Activated CD4-positive, alpha-beta memory T cell treated with anti-CD3 and anti-CD28 coated beads for 36 hours (primary cell): ENCODE measurements around the gene C5orf58. TPM values are rescaled to one million over a fixed set of nuclear protein-coding genes. Genes with fewer than 3 reads are reported as not detected.

Experiments
- CTCF ChIA-PET: fragments of 350-600 bp; sonication (Branson Sonifier 250); formaldehyde crosslinking; loops from one replicate; lab custom pipeline; 2021; ENCODE audit warnings: antibody characterized with exemption, inconsistent platforms; lab: Charles Lee
- POLR2A ChIA-PET: fragments of 350-600 bp; sonication (Branson Sonifier 250); formaldehyde crosslinking; loops from one replicate; lab custom pipeline; 2021; ENCODE audit warnings: antibody characterized with exemption; lab: Charles Lee
- DNase-seq: peaks from one replicate; pipeline ENCODE4 v3.0.0-alpha.2; 2020
- H3K27ac Mint-ChIP-seq: one replicate; pipeline ENCODE4 v1.8.0; 2021; ENCODE audit warnings: mixed read lengths
- H3K27me3 Mint-ChIP-seq: one replicate; pipeline ENCODE4 v1.8.0; 2021; ENCODE audit warnings: mixed read lengths
- H3K36me3 Mint-ChIP-seq: one replicate; pipeline ENCODE4 v1.8.0; 2021; ENCODE audit warnings: mixed read lengths
- H3K4me1 Mint-ChIP-seq: one replicate; pipeline ENCODE4 v1.8.0; 2021; ENCODE audit warnings: low read depth, mixed read lengths
- H3K4me3 Mint-ChIP-seq: one replicate; pipeline ENCODE4 v1.8.0; 2021; ENCODE audit warnings: mild to moderate bottlenecking, mixed read lengths
- H3K9me3 Mint-ChIP-seq: one replicate; pipeline ENCODE4 v1.8.0; 2021; ENCODE audit warnings: mixed read lengths
- intact Hi-C: fragments of 100-400 bp; cut with micrococcal nuclease; formaldehyde crosslinking; loops from one replicate; pipeline ENCODE4 v1.15.1; 2023
- total RNA-seq, 2 experiments: library from RNA; stranded (reverse); gene quantifications; one replicate each; pipeline ENCODE4 v1.2.3, GENCODE V29; 2021

Gene C5orf58
- total RNA-seq, 2 experiments from 2014 or later = not detected

DNA sequence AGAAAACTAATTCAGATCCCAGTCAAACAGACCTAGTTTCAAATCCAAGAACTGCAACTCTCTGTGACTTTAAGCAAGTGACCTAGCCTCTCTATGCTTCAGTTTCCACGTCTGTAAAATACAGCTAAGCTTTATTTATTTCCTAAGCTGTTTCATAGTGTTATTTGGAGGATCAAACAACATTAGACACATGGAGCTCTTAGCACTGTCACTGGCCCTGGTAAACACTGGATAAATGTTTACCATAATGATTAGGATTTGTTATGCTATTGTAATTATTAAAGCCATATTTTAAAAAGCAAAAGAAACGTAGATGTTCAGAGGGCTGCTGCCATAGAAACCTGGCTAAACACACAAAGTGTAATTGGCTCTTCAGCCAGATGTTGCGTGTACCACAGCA lies 26.6 kb upstream of the C5orf58 start:
- Mint-ChIP-seq H3K4me3 (no peak overlapping the region), H3K4me1 (no peaks in the 10 kb centered on the region), H3K36me3 (no peaks in the 10 kb centered on the region), H3K27me3 (peaks cover 11% of the 10 kb centered on the region), H3K27ac (no peak overlapping the region), H3K9me3 (no peaks in the 10 kb centered on the region)
- ChIA-PET POLR2A (no interaction called here), CTCF (no interaction called here)
- DNase-seq = no peak
- intact Hi-C loops = no loop called here

DNA sequence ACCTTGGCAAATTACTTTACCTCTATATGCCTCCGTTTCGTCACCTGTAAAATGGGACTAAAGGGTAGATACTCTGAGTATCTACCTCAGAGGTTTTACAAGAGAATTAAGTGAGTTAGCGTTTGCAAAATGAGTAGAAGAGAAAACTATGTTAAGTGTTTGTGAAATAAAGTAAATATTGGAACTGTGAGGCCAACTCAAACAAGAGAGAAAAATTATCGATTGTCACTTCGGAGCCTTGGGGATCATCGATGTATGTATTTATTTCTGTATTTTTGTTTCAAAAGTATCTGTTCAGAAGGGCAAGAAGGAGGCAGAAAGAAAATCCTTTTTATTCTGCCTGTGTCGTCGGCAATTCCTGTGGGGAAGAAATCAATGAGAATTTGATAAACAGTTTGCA lies 25.8 kb upstream of the C5orf58 start:
- DNase-seq = no peak
- Mint-ChIP-seq H3K36me3 (no peaks in the 10 kb centered on the region), H3K27ac (no peak overlapping the region), H3K9me3 (no peaks in the 10 kb centered on the region), H3K4me3 (no peak overlapping the region), H3K27me3 (peaks cover 11% of the 10 kb centered on the region), H3K4me1 (no peaks in the 10 kb centered on the region)
- intact Hi-C loops = no loop called here
- ChIA-PET CTCF (no interaction called here), POLR2A (no interaction called here)

DNA sequence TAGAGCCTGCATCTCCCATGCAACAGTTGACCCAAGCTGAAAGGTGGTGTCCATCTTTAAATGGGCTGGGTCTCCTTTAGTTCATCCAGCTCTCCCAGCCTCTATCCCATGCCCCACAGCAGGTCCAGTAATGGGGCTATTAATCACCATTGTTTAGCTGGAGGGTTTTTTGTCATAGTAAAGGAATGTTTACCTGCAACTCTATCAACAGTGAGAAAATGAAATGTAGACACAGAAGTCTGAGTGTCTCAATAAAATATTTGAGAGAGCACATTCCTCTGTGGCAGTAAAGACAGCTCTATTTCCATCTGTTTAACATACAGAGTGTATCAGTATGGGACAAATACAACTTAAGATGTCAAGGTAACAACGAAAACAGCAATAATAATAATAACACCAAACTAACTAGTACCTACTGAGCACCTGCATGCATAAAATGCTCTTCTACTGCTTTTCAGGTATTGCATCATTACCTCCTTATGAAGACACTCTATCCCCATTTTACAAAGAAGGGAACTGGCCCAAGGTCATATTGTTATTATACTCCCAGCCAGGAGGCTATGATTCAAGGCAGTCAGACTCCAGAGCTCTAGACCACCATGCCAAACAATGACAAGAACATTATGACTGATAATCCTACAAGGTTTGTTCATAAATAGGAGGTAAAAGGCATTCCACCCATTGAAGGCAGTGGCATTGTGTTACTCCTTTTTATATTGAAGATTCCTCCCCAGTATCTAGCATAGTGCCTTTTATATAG lies 21.0 kb upstream of the C5orf58 start:
- no peaks in the 10 kb centered on the region for H3K4me1 Mint-ChIP-seq
- no peak for DNase-seq
- CTCF ChIA-PET = interaction anchor here (0.9 to 2.3 kb wide), 5 partner anchors 10 to 224 kb away, joined by 3 to 7 read pairs (median 4); no protein-coding TSS in a partner anchor
- H3K4me3 Mint-ChIP-seq = no peak overlapping the region
- intact Hi-C loops = no loop called here
- no peak overlapping the region for H3K27ac Mint-ChIP-seq
- no peaks in the 10 kb centered on the region for H3K9me3 Mint-ChIP-seq
- peaks cover 9% of the 10 kb centered on the region for H3K27me3 Mint-ChIP-seq
- no peaks in the 10 kb centered on the region for H3K36me3 Mint-ChIP-seq
- POLR2A ChIA-PET = no interaction called here

DNA sequence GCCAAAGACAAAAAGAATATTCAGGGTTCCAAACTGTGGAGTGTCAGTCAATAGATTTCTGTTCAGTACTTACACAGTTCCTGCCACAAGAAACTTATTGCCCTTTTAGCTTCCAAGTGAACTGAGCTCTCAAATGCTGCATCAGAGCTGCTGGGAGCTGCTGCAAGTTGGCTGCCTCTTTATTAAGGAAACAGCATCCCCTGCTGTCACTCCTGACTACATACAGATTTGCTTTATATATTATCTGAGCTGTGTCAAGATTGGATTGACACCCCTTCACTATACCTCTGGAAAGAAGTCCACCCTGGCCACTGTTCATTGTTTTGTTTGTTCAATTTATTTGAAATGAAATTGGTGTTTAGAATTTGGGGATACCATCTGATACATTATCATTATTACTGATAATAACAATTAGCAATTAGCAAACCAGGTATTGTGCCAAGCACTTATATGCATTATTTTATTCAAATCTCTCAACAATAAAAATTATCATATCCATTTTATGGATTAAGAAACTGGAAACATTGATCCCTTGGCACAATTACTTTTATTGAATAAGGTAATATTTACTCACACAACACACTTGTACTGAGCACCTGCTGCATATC lies 16.4 kb upstream of the C5orf58 start:
- Mint-ChIP-seq H3K9me3 (no peaks in the 10 kb centered on the region), H3K36me3 (no peaks in the 10 kb centered on the region), H3K27me3 (peaks cover 2% of the 10 kb centered on the region), H3K4me3 (no peak overlapping the region), H3K4me1 (no peaks in the 10 kb centered on the region), H3K27ac (no peak overlapping the region)
- intact Hi-C loops = no loop called here
- DNase-seq = no peak
- ChIA-PET POLR2A (no interaction called here), CTCF (interaction anchor here (1.0 to 2.5 kb wide), 7 partner anchors 32 to 219 kb away, joined by 3 to 11 read pairs (median 4); no protein-coding TSS in a partner anchor)

DNA sequence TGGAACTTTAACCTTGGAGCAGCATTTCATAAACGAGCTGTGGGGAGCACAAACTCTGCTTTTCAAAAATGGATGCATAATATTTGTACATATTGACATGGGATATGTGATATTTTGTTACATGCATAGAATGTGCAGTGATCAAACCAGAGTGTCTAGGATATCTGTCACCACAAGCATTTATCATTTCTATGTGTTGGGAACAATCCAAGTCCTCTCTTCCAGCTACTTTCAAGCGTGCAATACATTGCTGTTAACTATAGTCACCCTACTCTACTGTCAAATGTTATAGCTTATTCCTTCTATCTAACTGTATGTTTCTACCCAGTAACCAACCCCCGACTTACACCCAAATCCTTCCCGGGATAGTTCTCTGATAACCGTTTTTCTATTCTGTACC lies 15.0 kb upstream of the C5orf58 start:
- Mint-ChIP-seq H3K36me3 (no peaks in the 10 kb centered on the region), H3K4me1 (no peaks in the 10 kb centered on the region), H3K27ac (no peak overlapping the region), H3K4me3 (no peak overlapping the region), H3K9me3 (no peaks in the 10 kb centered on the region), H3K27me3 (no peaks in the 10 kb centered on the region)
- intact Hi-C loops = no loop called here
- ChIA-PET CTCF (interaction anchor here (0.8 to 2.5 kb wide), 6 partner anchors 8 to 421 kb away, joined by 3 to 11 read pairs (median 4); no protein-coding TSS in a partner anchor), POLR2A (no interaction called here)
- DNase-seq = no peak

DNA sequence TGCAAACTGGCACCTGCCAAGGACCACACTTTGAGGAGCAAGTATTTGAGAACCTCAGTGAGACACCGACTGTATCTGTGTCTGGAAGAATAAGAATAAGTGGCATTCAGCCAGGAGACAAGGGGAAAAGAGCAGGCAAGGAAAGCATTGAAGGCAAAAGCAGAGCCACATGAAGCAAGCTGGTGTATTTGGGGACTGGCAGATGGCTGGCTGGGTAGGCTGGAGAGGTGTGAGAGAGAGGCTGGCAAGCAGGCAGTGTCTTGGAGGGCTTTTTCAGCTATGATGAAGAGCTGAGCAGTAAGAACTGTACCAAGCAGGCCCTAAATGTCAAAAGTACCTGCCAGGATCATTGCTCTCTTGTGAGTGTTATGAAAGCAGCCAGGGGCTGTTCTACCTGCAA lies 14.1 kb upstream of the C5orf58 start:
- Mint-ChIP-seq H3K4me1 (no peaks in the 10 kb centered on the region), H3K4me3 (no peak overlapping the region), H3K27ac (no peak overlapping the region), H3K36me3 (no peaks in the 10 kb centered on the region), H3K27me3 (no peaks in the 10 kb centered on the region), H3K9me3 (no peaks in the 10 kb centered on the region)
- no peak for DNase-seq
- intact Hi-C loops = no loop called here
- CTCF ChIA-PET = interaction anchor here (2.8 to 10.2 kb wide), 2 partner anchors 121 to 203 kb away, joined by 9 to 162 read pairs; no protein-coding TSS in a partner anchor
- POLR2A ChIA-PET = no interaction called here

DNA sequence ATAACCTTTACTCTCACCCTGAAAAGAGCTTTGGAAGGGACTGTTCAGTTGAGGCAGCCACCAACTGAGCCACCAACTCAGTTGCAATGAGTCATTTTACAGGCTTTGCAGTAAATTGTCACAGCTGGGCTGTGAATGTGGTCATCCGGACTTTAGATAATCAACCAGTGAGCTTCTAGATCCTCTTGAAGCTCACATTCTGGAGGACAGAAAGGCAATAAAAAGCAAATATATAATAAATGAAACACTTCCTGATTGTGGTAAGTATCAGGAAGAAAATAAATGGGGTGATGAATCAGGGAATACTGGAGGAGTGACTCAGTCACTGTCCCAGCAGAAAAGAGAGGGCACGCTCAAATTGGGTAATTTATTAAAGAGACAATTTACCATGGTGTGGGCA lies 13.2 kb upstream of the C5orf58 start:
- DNase-seq = no peak
- Mint-ChIP-seq H3K27ac (no peak overlapping the region), H3K4me3 (no peak overlapping the region), H3K36me3 (no peaks in the 10 kb centered on the region), H3K9me3 (no peaks in the 10 kb centered on the region), H3K4me1 (no peaks in the 10 kb centered on the region), H3K27me3 (no peaks in the 10 kb centered on the region)
- intact Hi-C loops = loop anchor here (5.0 to 10.0 kb wide), 2 partner anchors 117 to 405 kb away; no protein-coding TSS in a partner anchor
- ChIA-PET POLR2A (no interaction called here), CTCF (interaction anchor here (0.7 to 10.2 kb wide), 3 partner anchors 119 to 202 kb away, joined by 3 to 162 read pairs (median 9); no protein-coding TSS in a partner anchor)

DNA sequence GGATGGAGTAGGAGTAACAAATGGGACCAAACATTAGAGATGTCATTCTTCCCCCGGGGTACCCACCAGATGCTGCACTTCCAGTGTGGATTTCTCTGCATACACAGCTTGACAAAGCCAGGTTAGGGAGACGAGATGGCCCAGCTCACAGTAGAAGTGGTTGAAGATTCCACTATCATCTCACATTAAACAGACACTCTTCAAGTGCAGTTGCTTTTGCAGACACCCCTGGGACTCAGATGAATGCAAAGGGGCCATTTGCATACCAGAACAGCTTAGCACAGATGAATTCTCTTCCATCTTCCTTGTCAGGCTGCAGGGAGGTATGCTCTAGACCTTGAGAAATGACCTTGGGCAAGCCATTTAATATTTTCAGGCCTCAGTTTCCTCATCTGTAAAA lies 12.6 kb upstream of the C5orf58 start:
- intact Hi-C loops = loop anchor here (5.0 to 10.0 kb wide), 2 partner anchors 118 to 405 kb away; no protein-coding TSS in a partner anchor
- Mint-ChIP-seq H3K36me3 (no peaks in the 10 kb centered on the region), H3K9me3 (no peaks in the 10 kb centered on the region), H3K27ac (no peak overlapping the region), H3K4me1 (no peaks in the 10 kb centered on the region), H3K27me3 (no peaks in the 10 kb centered on the region), H3K4me3 (no peak overlapping the region)
- ChIA-PET POLR2A (no interaction called here), CTCF (interaction anchor here (2.8 to 10.2 kb wide), 2 partner anchors 119 to 201 kb away, joined by 9 to 162 read pairs; no protein-coding TSS in a partner anchor)
- no peak for DNase-seq

DNA sequence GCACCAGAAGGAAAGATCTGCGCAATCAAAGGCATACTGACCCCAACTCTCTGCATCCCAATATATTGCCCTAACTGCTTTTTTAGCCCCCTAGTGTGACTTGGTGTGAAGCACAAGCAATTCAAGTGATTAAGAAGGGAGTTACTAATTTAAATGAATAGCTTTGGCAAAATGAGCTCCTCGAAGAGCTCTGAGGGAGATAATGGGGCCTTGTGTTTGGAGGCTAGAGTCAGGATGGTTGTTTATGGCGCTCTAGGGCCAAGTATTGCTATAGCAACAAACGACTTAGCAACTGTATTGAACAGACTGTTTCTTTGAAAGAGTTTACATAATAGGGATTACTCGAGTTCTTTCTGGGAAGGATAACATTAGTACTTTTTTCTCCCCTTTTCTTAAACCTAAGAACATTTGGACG lies 11.5 kb upstream of the C5orf58 start:
- DNase-seq = no peak
- ChIA-PET CTCF (interaction anchor here (0.6 to 10.2 kb wide), 5 partner anchors 10 to 1698 kb away, joined by 3 to 162 read pairs (median 6); no protein-coding TSS in a partner anchor), POLR2A (no interaction called here)
- Mint-ChIP-seq H3K9me3 (no peaks in the 10 kb centered on the region), H3K4me1 (peaks cover 3% of the 10 kb centered on the region), H3K36me3 (no peaks in the 10 kb centered on the region), H3K4me3 (no peak overlapping the region), H3K27ac (no peak overlapping the region), H3K27me3 (no peaks in the 10 kb centered on the region)
- intact Hi-C loops = loop anchor here (5.0 to 10.0 kb wide), 2 partner anchors 119 to 403 kb away; no protein-coding TSS in a partner anchor

DNA sequence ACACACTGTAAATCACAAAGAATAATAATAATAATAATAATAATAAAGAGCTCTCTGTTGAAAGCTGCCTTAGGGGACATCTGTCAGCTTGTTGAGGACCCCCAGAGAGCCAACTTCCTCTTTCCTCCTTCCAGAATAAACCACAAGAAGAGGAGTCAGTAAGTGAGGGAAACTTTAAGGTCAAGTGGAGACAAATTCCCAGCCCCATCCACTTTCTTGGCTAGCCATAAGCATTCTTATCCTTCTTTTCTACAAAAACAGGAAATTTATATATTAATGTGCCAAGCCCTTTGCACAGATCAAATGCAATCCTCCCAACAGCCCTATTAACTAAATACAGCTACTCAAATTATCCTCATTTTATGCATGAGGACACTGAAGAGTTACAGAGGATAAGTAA lies 9.4 kb upstream of the C5orf58 start:
- Mint-ChIP-seq H3K36me3 (no peaks in the 10 kb centered on the region), H3K27ac (no peak overlapping the region), H3K4me3 (no peak overlapping the region), H3K4me1 (peaks cover 3% of the 10 kb centered on the region), H3K9me3 (no peaks in the 10 kb centered on the region), H3K27me3 (no peaks in the 10 kb centered on the region)
- DNase-seq = no peak
- ChIA-PET CTCF (interaction anchor here (1.1 to 10.2 kb wide), 4 partner anchors 12 to 198 kb away, joined by 3 to 221 read pairs (median 83); no protein-coding TSS in a partner anchor), POLR2A (no interaction called here)
- intact Hi-C loops = loop anchor here (5.0 to 10.0 kb wide), 2 partner anchors 121 to 401 kb away; no protein-coding TSS in a partner anchor

DNA sequence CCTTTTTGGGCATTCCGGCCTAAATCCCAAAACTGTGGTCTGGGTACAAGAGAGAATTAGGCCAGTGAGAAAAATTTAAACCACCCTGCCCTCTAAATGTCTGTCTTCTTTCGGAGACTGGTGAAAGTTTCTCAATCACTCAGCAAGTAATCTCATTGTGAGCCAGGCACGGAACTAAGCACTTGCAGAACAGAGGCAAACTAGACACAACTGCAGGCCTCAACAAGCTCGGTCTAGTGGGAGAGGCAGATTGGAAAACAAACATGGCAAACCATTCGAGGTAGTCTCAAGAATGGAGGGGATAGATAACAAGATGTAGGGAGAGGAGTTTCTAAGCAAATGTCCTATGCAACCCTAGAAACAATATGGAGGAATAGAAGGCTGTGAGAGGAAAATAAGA lies 8.9 kb upstream of the C5orf58 start:
- Mint-ChIP-seq H3K36me3 (no peaks in the 10 kb centered on the region), H3K9me3 (no peaks in the 10 kb centered on the region), H3K4me3 (no peak overlapping the region), H3K4me1 (peaks cover 3% of the 10 kb centered on the region), H3K27me3 (no peaks in the 10 kb centered on the region), H3K27ac (no peak overlapping the region)
- intact Hi-C loops = loop anchor here (5.0 to 10.0 kb wide), 2 partner anchors 122 to 401 kb away; no protein-coding TSS in a partner anchor
- CTCF ChIA-PET = interaction anchor here (1.1 to 10.2 kb wide), 6 partner anchors 12 to 198 kb away, joined by 3 to 221 read pairs (median 4); no protein-coding TSS in a partner anchor
- POLR2A ChIA-PET = no interaction called here
- no peak for DNase-seq
